ENCODE results near the gene DNM3. TPM values are rescaled to one million over a fixed set of nuclear protein-coding genes. Genes with fewer than 3 reads are reported as not detected.
A peak's percentile ranks its signal among the peaks of the same experiment; 100 is the strongest.

DNM3 gene
- total and polyA plus RNA-seq, 2 experiments from 2014 or later, result 5.2 to 12.2 TPM

DNA sequence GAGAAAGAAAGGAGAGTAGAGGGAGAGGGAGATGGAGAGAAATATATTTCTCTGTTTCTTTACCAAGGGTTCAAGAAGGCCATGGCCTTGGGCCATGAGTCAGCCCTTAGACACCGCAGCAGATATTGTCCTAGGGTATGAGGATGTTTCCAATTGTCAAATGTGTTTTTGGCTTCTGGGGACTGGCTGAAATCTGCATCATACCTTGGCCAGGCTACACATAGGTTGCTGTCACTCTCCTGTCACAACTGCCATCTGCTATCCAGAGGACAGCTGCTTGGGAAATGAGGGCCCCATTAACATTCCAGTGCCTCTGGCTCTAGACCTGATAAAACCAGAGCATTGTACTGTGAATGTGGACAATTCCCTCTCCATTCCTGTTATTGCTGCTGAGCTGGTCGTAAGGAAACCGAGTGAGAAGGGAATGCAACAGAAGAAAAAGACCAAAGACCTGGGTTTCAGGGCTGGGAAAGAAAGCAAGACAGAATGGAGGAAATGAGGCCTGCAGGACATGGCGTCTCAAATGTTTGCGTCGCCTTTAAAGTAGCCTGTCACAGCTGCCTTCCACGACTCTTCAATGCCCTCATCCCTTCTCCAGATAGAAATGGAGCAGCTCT, 611.3 kb downstream of the DNM3 start:
- Mint-ChIP-seq H3K4me1 (0 out of 3 replicates have a peak, but pooled peaks cover 2% of the 10 kb centered on the region), H3K27ac (no peak overlapping the region), H3K27me3 (ENCODE audit: insufficient read depth, low read depth, poor library complexity) (peaks cover 4% of the 10 kb centered on the region), H3K36me3 (ENCODE audit: low read depth) (no peaks in the 10 kb centered on the region; the same call in 2 of the 3 replicates), H3K4me3 (no peak overlapping the region), H3K9me3 (no peaks in the 10 kb centered on the region)
- no peak for DNase-seq (ENCODE audit: low spot score)
- ATAC-seq, result no peak
- H2AFZ ChIP-seq, result peak overlapping the region; percentile 52; the same call in 1 of the 2 replicates
- no peaks in the 10 kb centered on the region for H3K36me3 ChIP-seq (ENCODE audit: insufficient read depth)
- H3K4me1 ChIP-seq (ENCODE audit: insufficient read depth), result no peaks in the 10 kb centered on the region; the same call in 1 of the 2 replicates
- no peak overlapping the region for H3K4me3 ChIP-seq
- H3K27me3 ChIP-seq (ENCODE audit: insufficient read depth), result no peaks in the 10 kb centered on the region
- H4K20me1 ChIP-seq (replicated peaks; ENCODE audit: insufficient read depth), result no peaks in the 10 kb centered on the region
- TF ChIP-seq POLR2AphosphoS5 (IDR thresholded peaks at IDR 0.05; ENCODE audit: low read depth), result no peak
- no peak for TF ChIP-seq CREB1 (CRISPR knock-in tag; IDR thresholded peaks at IDR 0.05; ENCODE audit: low read depth)
- TF ChIP-seq ZNF114 (CRISPR knock-in tag; IDR thresholded peaks at IDR 0.05), result no peak
- no peak for TF ChIP-seq NANOG (IDR thresholded peaks at IDR 0.05; ENCODE audit: borderline replicate concordance)
- TF ChIP-seq, protein P1, sequence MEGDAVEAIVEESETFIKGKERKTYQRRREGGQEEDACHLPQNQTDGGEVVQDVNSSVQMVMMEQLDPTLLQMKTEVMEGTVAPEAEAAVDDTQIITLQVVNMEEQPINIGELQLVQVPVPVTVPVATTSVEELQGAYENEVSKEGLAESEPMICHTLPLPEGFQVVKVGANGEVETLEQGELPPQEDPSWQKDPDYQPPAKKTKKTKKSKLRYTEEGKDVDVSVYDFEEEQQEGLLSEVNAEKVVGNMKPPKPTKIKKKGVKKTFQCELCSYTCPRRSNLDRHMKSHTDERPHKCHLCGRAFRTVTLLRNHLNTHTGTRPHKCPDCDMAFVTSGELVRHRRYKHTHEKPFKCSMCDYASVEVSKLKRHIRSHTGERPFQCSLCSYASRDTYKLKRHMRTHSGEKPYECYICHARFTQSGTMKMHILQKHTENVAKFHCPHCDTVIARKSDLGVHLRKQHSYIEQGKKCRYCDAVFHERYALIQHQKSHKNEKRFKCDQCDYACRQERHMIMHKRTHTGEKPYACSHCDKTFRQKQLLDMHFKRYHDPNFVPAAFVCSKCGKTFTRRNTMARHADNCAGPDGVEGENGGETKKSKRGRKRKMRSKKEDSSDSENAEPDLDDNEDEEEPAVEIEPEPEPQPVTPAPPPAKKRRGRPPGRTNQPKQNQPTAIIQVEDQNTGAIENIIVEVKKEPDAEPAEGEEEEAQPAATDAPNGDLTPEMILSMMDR (conservative IDR thresholded peaks at IDR 0.05; ENCODE audit: low read depth in 2 of 2), result no peak
- TF ChIP-seq STAT1 (IDR thresholded peaks at IDR 0.05; ENCODE audit: unreplicated experiment), result no peak
- TF ChIP-seq, protein P2, sequence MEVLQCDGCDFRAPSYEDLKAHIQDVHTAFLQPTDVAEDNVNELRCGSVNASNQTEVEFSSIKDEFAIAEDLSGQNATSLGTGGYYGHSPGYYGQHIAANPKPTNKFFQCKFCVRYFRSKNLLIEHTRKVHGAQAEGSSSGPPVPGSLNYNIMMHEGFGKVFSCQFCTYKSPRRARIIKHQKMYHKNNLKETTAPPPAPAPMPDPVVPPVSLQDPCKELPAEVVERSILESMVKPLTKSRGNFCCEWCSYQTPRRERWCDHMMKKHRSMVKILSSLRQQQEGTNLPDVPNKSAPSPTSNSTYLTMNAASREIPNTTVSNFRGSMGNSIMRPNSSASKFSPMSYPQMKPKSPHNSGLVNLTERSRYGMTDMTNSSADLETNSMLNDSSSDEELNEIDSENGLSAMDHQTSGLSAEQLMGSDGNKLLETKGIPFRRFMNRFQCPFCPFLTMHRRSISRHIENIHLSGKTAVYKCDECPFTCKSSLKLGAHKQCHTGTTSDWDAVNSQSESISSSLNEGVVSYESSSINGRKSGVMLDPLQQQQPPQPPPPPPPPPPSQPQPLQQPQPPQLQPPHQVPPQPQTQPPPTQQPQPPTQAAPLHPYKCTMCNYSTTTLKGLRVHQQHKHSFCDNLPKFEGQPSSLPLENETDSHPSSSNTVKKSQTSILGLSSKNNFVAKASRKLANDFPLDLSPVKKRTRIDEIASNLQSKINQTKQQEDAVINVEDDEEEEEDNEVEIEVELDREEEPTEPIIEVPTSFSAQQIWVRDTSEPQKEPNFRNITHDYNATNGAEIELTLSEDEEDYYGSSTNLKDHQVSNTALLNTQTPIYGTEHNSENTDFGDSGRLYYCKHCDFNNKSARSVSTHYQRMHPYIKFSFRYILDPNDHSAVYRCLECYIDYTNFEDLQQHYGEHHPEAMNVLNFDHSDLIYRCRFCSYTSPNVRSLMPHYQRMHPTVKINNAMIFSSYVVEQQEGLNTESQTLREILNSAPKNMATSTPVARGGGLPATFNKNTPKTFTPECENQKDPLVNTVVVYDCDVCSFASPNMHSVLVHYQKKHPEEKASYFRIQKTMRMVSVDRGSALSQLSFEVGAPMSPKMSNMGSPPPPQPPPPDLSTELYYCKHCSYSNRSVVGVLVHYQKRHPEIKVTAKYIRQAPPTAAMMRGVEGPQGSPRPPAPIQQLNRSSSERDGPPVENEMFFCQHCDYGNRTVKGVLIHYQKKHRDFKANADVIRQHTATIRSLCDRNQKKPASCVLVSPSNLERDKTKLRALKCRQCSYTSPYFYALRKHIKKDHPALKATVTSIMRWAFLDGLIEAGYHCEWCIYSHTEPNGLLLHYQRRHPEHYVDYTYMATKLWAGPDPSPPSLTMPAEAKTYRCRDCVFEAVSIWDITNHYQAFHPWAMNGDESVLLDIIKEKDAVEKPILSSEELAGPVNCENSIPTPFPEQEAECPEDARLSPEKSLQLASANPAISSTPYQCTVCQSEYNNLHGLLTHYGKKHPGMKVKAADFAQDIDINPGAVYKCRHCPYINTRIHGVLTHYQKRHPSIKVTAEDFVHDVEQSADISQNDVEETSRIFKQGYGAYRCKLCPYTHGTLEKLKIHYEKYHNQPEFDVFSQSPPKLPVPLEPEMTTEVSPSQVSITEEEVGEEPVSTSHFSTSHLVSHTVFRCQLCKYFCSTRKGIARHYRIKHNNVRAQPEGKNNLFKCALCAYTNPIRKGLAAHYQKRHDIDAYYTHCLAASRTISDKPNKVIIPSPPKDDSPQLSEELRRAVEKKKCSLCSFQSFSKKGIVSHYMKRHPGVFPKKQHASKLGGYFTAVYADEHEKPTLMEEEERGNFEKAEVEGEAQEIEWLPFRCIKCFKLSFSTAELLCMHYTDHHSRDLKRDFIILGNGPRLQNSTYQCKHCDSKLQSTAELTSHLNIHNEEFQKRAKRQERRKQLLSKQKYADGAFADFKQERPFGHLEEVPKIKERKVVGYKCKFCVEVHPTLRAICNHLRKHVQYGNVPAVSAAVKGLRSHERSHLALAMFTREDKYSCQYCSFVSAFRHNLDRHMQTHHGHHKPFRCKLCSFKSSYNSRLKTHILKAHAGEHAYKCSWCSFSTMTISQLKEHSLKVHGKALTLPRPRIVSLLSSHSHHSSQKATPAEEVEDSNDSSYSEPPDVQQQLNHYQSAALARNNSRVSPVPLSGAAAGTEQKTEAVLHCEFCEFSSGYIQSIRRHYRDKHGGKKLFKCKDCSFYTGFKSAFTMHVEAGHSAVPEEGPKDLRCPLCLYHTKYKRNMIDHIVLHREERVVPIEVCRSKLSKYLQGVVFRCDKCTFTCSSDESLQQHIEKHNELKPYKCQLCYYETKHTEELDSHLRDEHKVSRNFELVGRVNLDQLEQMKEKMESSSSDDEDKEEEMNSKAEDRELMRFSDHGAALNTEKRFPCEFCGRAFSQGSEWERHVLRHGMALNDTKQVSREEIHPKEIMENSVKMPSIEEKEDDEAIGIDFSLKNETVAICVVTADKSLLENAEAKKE (CRISPR knock-in tag; IDR thresholded peaks at IDR 0.05), result no peak
- TF ChIP-seq ZNF331 (CRISPR knock-in tag; IDR thresholded peaks at IDR 0.05; ENCODE audit: low read depth), result no peak
- TF ChIP-seq JUNB (IDR thresholded peaks at IDR 0.05; ENCODE audit: unreplicated experiment), result no peak
- TF ChIP-seq, protein P3, sequence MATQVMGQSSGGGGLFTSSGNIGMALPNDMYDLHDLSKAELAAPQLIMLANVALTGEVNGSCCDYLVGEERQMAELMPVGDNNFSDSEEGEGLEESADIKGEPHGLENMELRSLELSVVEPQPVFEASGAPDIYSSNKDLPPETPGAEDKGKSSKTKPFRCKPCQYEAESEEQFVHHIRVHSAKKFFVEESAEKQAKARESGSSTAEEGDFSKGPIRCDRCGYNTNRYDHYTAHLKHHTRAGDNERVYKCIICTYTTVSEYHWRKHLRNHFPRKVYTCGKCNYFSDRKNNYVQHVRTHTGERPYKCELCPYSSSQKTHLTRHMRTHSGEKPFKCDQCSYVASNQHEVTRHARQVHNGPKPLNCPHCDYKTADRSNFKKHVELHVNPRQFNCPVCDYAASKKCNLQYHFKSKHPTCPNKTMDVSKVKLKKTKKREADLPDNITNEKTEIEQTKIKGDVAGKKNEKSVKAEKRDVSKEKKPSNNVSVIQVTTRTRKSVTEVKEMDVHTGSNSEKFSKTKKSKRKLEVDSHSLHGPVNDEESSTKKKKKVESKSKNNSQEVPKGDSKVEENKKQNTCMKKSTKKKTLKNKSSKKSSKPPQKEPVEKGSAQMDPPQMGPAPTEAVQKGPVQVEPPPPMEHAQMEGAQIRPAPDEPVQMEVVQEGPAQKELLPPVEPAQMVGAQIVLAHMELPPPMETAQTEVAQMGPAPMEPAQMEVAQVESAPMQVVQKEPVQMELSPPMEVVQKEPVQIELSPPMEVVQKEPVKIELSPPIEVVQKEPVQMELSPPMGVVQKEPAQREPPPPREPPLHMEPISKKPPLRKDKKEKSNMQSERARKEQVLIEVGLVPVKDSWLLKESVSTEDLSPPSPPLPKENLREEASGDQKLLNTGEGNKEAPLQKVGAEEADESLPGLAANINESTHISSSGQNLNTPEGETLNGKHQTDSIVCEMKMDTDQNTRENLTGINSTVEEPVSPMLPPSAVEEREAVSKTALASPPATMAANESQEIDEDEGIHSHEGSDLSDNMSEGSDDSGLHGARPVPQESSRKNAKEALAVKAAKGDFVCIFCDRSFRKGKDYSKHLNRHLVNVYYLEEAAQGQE (IDR thresholded peaks at IDR 0.05; ENCODE audit: unreplicated experiment), result no peak
- no peak for TF ChIP-seq EZH2phosphoT487 (IDR thresholded peaks at IDR 0.05; ENCODE audit: unreplicated experiment)
- peaks cover 11% of the 10 kb centered on the region; the same call in 1 of the 2 replicates for H3K9me2 ChIP-seq (ENCODE audit: insufficient read depth)
- H3K79me2 ChIP-seq (replicated peaks; ENCODE audit: insufficient read depth), result no peaks in the 10 kb centered on the region
- no peak overlapping the region for H3K4me2 ChIP-seq
- no peak overlapping the region for H3K27ac ChIP-seq (ENCODE audit: low read depth)
- no peaks in the 10 kb centered on the region for H3F3A ChIP-seq (replicated peaks; ENCODE audit: low read depth)
